Embryonic facial prominence (tissue), 1 donor: ENCODE measurements around the gene ZDHHC11B.

Experiments
- DNase-seq: peaks from one replicate; pipeline ENCODE4 v3.0.0-alpha.2; 2016; ENCODE audit errors: extremely low spot score

ZDHHC11B gene

GRCh38 chr5:660491-661030 lies 124.0 kb downstream of the ZDHHC11B start:
- DNase-seq = no peak
